ENCODE results near the gene AP4M1.
A peak's percentile ranks its signal among the peaks of the same experiment; 100 is the strongest.

Gene AP4M1

GRCh38 chr7:100107125-100107737 is 5.8 kb downstream of the AP4M1 start:
- DNase-seq (ENCODE audit: low read depth in 2 of 3, low spot score in 1 of 3) = no peak

- DNase-seq (ENCODE audit: low read depth in 2 of 3, low spot score in 1 of 3) = no peak
Measured at GRCh38 chr7:100107890-100108289, 6.4 kb downstream of the AP4M1 start.

GRCh38 chr7:100109521-100110163 is 8.2 kb downstream of the AP4M1 start:
- DNase-seq (ENCODE audit: low read depth in 2 of 3, low spot score in 1 of 3) = no peak

GRCh38 chr7:100111156-100111555 is 9.7 kb downstream of the AP4M1 start:
- no peak for DNase-seq (ENCODE audit: low read depth in 2 of 3, low spot score in 1 of 3)

- DNase-seq (ENCODE audit: low read depth in 2 of 3, low spot score in 1 of 3) = no peak
Measured at GRCh38 chr7:100111914-100112313, 10.5 kb downstream of the AP4M1 start.

- DNase-seq (ENCODE audit: low read depth in 2 of 3, low spot score in 1 of 3) = no peak
Measured at GRCh38 chr7:100115026-100115425, 13.6 kb downstream of the AP4M1 start.

- no peak for DNase-seq (ENCODE audit: low read depth in 2 of 3, low spot score in 1 of 3)
Measured at GRCh38 chr7:100118388-100119071, 17.1 kb downstream of the AP4M1 start.

GRCh38 chr7:100119072-100119969 is 17.9 kb downstream of the AP4M1 start, which contains the start of the genes CNPY4 and TAF6:
Gene CNPY4 (plus strand): TSS chr7:100119634. CDS start chr7:100119745, 111 bp downstream.
Gene TAF6 (minus strand): TSS chr7:100119358. CDS start chr7:100114209, 5,149 bp downstream.
- DNase-seq (ENCODE audit: low read depth in 2 of 3, low spot score in 1 of 3) = peak; percentile 89 to 94 (median 90)

- peak in 2 of 3 donors; percentile 50 to 60 for DNase-seq (ENCODE audit: low read depth in 2 of 3, low spot score in 1 of 3)
Measured at GRCh38 chr7:100119970-100120732, 18.7 kb downstream of the AP4M1 start.

GRCh38 chr7:100120733-100121036 is 19.2 kb downstream of the AP4M1 start:
- DNase-seq (ENCODE audit: low read depth in 2 of 3, low spot score in 1 of 3) = no peak

GRCh38 chr7:100122067-100122466 is 20.6 kb downstream of the AP4M1 start:
- DNase-seq (ENCODE audit: low read depth in 2 of 3, low spot score in 1 of 3) = no peak

GRCh38 chr7:100122568-100122967 is 21.1 kb downstream of the AP4M1 start:
- DNase-seq (ENCODE audit: low read depth in 2 of 3, low spot score in 1 of 3) = no peak

GRCh38 chr7:100124301-100125230 is 23.1 kb downstream of the AP4M1 start:
- DNase-seq (ENCODE audit: low read depth in 2 of 3, low spot score in 1 of 3) = no peak

- DNase-seq (ENCODE audit: low read depth in 2 of 3, low spot score in 1 of 3) = no peak
Measured at GRCh38 chr7:100126239-100126930, 24.9 kb downstream of the AP4M1 start.

GRCh38 chr7:100126931-100127865 is 25.8 kb downstream of the AP4M1 start, which contains the start of gene MBLAC1:
Gene MBLAC1 (plus strand): TSS chr7:100126967. CDS start chr7:100127396, 429 bp downstream.
- peak; percentile 84 to 95 (median 86) for DNase-seq (ENCODE audit: low read depth in 2 of 3, low spot score in 1 of 3)

GRCh38 chr7:100127866-100128636 is 26.6 kb downstream of the AP4M1 start:
- no peak for DNase-seq (ENCODE audit: low read depth in 2 of 3, low spot score in 1 of 3)

GRCh38 chr7:100128637-100128963 is 27.2 kb downstream of the AP4M1 start:
- no peak for DNase-seq (ENCODE audit: low read depth in 2 of 3, low spot score in 1 of 3)
